Activated T-helper 9 cell treated with anti-CD3 and anti-CD28 coated beads, Interleukin-2, amount 50 U/mL, for 16 hours (primary cell): ENCODE measurements around the gene ADRB1.

ENCODE experiments used
- DNase-seq: peaks from one replicate; pipeline ENCODE4 v3.0.0-alpha.2; 2020; ENCODE audit warnings: low read depth

The ADRB1 gene

GRCh38 chr10:114057855-114058254 is 14.2 kb downstream of the ADRB1 start:
- no peak for DNase-seq

- DNase-seq = no peak
Measured at GRCh38 chr10:114058297-114058696, 14.6 kb downstream of the ADRB1 start.

- no peak for DNase-seq
Measured at GRCh38 chr10:114059561-114059960, 15.9 kb downstream of the ADRB1 start.

- DNase-seq = no peak
Measured at GRCh38 chr10:114060456-114060855, 16.8 kb downstream of the ADRB1 start.

GRCh38 chr10:114061148-114061547 is 17.5 kb downstream of the ADRB1 start:
- no peak for DNase-seq

- no peak for DNase-seq
Measured at GRCh38 chr10:114061789-114062188, 18.1 kb downstream of the ADRB1 start.

- no peak for DNase-seq
Measured at GRCh38 chr10:114064151-114065048, 20.7 kb downstream of the ADRB1 start.

- no peak for DNase-seq
Measured at GRCh38 chr10:114065049-114065435, 21.4 kb downstream of the ADRB1 start.

GRCh38 chr10:114068054-114068707 is 24.5 kb downstream of the ADRB1 start:
- DNase-seq = no peak

- DNase-seq = no peak
Measured at GRCh38 chr10:114070710-114071109, 27.0 kb downstream of the ADRB1 start.

GRCh38 chr10:114071178-114071577 is 27.5 kb downstream of the ADRB1 start:
- DNase-seq = no peak

GRCh38 chr10:114073395-114074186 is 29.9 kb downstream of the ADRB1 start:
- DNase-seq = no peak

- DNase-seq = no peak
Measured at GRCh38 chr10:114075093-114075492, 31.4 kb downstream of the ADRB1 start.

- DNase-seq = no peak
Measured at GRCh38 chr10:114077347-114077746, 33.7 kb downstream of the ADRB1 start.

- no peak for DNase-seq
Measured at GRCh38 chr10:114077815-114078219, 34.2 kb downstream of the ADRB1 start.

- no peak for DNase-seq
Measured at GRCh38 chr10:114078346-114078745, 34.7 kb downstream of the ADRB1 start.

GRCh38 chr10:114079421-114079820 is 35.8 kb downstream of the ADRB1 start:
- no peak for DNase-seq

- DNase-seq = no peak
Measured at GRCh38 chr10:114081911-114082583, 38.4 kb downstream of the ADRB1 start.

- no peak for DNase-seq
Measured at GRCh38 chr10:114083040-114083439, 39.4 kb downstream of the ADRB1 start.

- DNase-seq = no peak
Measured at GRCh38 chr10:114084215-114084614, 40.5 kb downstream of the ADRB1 start.

GRCh38 chr10:114087255-114087654 is 43.6 kb downstream of the ADRB1 start:
- no peak for DNase-seq

- no peak for DNase-seq
Measured at GRCh38 chr10:114087655-114088054, 44.0 kb downstream of the ADRB1 start.
